Measurements from ENCODE around the gene UBR2.
"Not testable (repeated sequence)": the region's sequence is repeated elsewhere in the genome, so short reads cannot be mapped to it uniquely, and the experiment has no call there.

UBR2 gene

GRCh38 chr6:42729731-42730130 is 165.9 kb downstream of the UBR2 start:
- DNase-seq, result no peak

DNA sequence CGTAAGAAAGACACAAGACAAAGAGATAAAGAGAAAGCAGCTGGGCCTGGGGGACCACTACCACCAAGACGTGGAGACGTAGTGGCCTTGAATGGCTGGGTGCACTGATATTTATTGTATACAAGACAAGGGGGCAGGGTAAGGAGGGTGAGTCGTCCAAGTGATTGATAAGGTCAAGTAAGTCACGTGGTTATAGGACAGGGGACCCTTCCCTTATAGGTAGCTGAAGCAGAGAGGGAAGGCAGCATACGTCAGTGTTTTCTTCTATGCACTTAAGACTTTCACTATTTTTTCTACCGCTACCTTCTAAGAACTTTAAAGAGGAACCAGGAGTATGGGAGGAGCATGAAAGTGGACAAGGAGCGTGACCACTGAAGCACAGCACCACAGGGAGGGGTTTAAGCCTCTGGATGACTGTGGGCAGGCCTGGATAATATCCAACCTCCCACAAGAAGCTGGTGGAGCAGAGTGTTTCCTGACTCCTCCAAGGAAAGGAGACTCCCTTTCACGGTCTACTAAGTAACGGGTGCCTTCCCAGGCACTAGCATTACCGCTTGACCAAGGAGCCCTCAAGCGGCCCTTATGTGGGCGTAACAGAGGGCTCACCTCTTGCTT is 170.1 kb downstream of the UBR2 start:
- not testable (repeated sequence) for DNase-seq

GRCh38 chr6:42735976-42736375 is 172.1 kb downstream of the UBR2 start:
- no peak for DNase-seq

- DNase-seq, result no peak
Observed at GRCh38 chr6:42740725-42741124, 176.9 kb downstream of the UBR2 start.

GRCh38 chr6:42742116-42742894 is 178.5 kb downstream of the UBR2 start:
- DNase-seq, result peak; percentile 98
